ENCODE results near the gene NIT1. TPM values are rescaled to one million over a fixed set of nuclear protein-coding genes. Genes with fewer than 3 reads are reported as not detected.
A peak's percentile ranks its signal among the peaks of the same experiment; 100 is the strongest.

Gene NIT1
- total RNA-seq, 4 donors from 2014 or later = 30.4 to 61.9 (median 32.8) TPM

DNA sequence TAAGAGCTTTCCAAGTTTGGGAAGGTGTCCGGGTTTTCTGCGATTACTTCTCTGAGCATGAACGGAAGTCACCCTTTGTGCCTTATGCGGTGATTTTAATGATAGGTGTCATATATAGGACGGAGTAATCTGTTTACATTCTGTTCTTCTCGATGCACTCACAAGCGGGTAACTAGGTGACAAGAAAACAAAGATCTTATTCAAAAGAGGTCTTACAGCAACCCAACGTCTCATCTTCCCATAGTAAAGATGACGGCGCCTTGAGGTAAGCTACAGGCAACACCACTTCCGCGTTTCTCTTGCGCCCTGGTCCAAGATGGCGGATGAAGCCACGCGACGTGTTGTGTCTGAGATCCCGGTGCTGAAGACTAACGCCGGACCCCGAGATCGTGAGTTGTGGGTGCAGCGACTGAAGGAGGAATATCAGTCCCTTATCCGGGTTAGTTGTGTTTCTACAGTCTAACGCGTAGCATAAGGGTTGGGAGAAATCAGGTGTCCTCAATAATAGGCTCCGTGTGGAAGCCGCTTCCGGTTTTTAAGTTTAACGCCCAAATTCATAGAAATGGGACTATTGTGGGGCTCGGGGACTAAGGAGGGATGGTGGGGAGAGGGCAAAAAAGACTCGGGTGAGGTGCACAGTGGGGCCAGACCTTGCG lies 35.9 kb downstream of the NIT1 start, which contains the start of gene UFC1:
Gene UFC1, plus strand, starts transcription at position 297 of the 656 bp plus-strand sequence. Its CDS starts 20 bp downstream, at position 317.
- TF ChIP-seq, protein P1, sequence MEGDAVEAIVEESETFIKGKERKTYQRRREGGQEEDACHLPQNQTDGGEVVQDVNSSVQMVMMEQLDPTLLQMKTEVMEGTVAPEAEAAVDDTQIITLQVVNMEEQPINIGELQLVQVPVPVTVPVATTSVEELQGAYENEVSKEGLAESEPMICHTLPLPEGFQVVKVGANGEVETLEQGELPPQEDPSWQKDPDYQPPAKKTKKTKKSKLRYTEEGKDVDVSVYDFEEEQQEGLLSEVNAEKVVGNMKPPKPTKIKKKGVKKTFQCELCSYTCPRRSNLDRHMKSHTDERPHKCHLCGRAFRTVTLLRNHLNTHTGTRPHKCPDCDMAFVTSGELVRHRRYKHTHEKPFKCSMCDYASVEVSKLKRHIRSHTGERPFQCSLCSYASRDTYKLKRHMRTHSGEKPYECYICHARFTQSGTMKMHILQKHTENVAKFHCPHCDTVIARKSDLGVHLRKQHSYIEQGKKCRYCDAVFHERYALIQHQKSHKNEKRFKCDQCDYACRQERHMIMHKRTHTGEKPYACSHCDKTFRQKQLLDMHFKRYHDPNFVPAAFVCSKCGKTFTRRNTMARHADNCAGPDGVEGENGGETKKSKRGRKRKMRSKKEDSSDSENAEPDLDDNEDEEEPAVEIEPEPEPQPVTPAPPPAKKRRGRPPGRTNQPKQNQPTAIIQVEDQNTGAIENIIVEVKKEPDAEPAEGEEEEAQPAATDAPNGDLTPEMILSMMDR (IDR thresholded peaks at IDR 0.05) = no peak
- TF ChIP-seq POLR2A (IDR thresholded peaks at IDR 0.05) (no peak), POLR2AphosphoS5 (IDR thresholded peaks at IDR 0.05) (peak; percentile 25), EP300 (IDR thresholded peaks at IDR 0.05) (no peak)
- Histone ChIP-seq H3K36me3 (peaks cover 0 to 21% of the 10 kb centered on the region in 2 donors), H3K4me1 (peaks cover 0 to 27% (median 11%) of the 10 kb centered on the region in 3 donors), H3K4me3 (peak within 1 kb of the TSS; percentile 69 to 78), H3K9me3 (no peaks in the 10 kb centered on the region), H3K27ac (peak within 1 kb of the TSS; percentile 88 to 92 (median 90)), H3K27me3 (no peaks in the 10 kb centered on the region)
- peak; percentile 91 for ATAC-seq
- WGBS, 2 donors (ENCODE audit: low coverage in 1 of 2) = 0 to 2% methylated on average over 21 to 30 of the region's 33 CpGs

DNA sequence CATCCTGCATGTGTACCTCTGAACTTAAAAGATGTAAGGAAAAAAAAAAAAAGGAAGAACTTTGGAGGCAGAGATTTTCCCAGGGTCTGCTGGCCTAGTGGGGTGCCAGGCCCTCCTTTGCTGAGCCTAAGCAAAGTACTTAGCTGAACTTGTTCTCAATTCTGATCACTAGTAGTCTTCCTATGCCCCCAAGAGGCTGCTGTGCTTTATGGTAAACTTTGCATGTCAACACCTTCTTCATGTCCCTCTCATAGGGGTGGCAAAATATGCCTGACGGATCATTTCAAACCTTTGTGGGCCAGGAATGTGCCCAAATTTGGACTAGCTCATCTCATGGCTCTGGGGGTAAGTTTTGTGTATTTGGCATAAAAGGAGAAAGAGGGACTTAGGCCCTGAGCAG lies 40.0 kb downstream of the NIT1 start:
- TF ChIP-seq EP300 (IDR thresholded peaks at IDR 0.05) = no peak
- no peak for TF ChIP-seq POLR2A (IDR thresholded peaks at IDR 0.05)
- TF ChIP-seq, protein P1 (IDR thresholded peaks at IDR 0.05) = no peak
- TF ChIP-seq POLR2AphosphoS5 (IDR thresholded peaks at IDR 0.05) = no peak
- Histone ChIP-seq H3K9me3 (no peaks in the 10 kb centered on the region), H3K27ac (no peak overlapping the region), H3K36me3 (peaks cover 0 to 43% of the 10 kb centered on the region in 2 donors), H3K4me1 (peaks cover 7 to 62% (median 30%) of the 10 kb centered on the region in 3 donors), H3K27me3 (no peaks in the 10 kb centered on the region), H3K4me3 (no peak overlapping the region)
- ATAC-seq = no peak
- WGBS, 2 donors (ENCODE audit: low coverage in 1 of 2) = 100% methylated on average over 1 of the region's 1 CpG

DNA sequence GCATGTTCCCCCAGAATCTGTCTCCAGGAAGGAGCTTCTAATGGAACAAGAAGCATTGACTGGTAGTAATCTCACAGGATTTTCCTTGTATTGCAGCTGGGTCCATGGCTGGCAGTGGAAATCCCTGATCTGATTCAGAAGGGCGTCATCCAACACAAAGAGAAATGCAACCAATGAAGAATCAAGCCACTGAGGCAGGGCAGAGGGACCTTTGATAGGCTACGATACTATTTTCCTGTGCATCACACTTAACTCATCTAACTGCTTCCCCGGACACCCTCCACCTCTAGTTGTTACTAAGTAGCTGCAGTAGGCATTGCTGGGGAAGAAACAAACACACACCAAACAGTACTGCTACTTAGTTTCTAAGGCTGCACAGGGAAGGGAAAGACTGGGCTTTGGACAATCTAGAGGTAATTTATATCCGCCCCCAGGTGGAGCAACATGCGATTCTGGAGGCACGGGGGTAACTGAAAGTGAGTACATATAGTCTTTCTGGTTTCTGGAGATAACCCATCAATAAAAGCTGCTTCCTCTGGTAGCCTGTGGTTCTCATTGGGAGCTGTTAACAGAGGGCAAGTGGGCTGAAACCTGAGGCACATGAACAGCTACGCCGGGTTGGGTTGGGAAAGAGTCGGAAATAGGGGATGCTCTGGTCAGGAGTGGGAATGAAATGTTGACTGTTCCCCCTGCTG lies 40.6 kb downstream of the NIT1 start:
- no peak for ATAC-seq
- Histone ChIP-seq H3K4me1 (peaks cover 7 to 63% (median 30%) of the 10 kb centered on the region in 3 donors), H3K36me3 (peaks cover 0 to 49% of the 10 kb centered on the region in 2 donors), H3K4me3 (peak overlapping the region in 1 of 2 donors; percentile 98), H3K27ac (peak overlapping the region in 3 of 4 donors; percentile 92 to 94 (median 94)), H3K9me3 (no peaks in the 10 kb centered on the region), H3K27me3 (no peaks in the 10 kb centered on the region)
- WGBS, 2 donors (ENCODE audit: low coverage in 1 of 2) = 67 to 76% methylated on average over 7 to 9 of the region's 9 CpGs
- TF ChIP-seq EP300 (IDR thresholded peaks at IDR 0.05) = no peak
- TF ChIP-seq POLR2A (IDR thresholded peaks at IDR 0.05) = no peak
- TF ChIP-seq, protein P1 (IDR thresholded peaks at IDR 0.05) = no peak
- TF ChIP-seq POLR2AphosphoS5 (IDR thresholded peaks at IDR 0.05) = no peak

DNA sequence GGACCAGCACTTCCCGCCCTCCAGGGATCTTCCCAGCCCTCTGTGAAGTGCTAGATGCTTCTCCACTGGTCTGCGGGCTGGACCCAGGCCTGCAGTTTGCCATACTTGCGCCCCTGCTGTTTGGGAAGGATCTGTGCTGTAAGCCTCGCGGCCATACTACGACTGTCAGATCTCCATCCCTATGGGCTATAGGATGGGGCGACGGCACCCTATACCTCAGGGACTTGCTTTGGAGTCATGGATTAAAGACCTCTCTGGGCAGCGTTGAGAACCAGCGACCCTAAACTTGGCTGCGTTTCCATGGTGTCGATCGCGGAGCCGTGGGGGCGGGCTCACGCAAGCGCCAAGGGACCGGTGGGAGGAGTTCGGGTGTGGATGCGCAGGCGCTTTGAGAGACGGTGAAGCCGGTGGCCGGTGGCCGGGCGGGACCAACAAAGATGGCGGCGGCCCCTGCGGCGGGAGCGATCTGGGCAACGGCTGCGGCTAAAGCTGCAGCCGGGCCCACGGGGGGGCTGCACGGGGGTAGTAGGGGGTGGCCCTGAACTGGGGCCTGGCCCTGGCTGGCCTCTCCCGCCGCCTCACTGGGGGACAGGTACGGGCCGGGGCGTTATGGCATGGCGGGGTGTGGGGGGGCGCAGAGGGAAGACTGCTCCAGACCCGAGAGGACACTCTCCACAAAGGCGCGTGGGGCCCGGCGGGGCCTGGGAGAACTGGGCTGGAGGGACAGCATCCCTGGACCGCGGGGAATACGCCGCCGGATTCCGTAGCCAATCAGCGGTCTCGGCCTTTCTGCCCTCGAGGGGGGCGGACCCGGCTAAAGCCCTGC lies 41.4 kb downstream of the NIT1 start, which contains the start of gene USP21:
Gene USP21, plus strand, starts transcription at position 414 of the 826 bp plus-strand sequence. CDS start 1,141 bp downstream, outside the sequence.
- ATAC-seq = peak; percentile 95
- Histone ChIP-seq H3K36me3 (peaks cover 0 to 58% of the 10 kb centered on the region in 2 donors), H3K27me3 (no peaks in the 10 kb centered on the region), H3K4me1 (peaks cover 7 to 61% (median 30%) of the 10 kb centered on the region in 3 donors), H3K27ac (peak within 1 kb of the TSS; percentile 82 to 94 (median 93)), H3K9me3 (no peaks in the 10 kb centered on the region), H3K4me3 (peak within 1 kb of the TSS; percentile 95 to 98)
- WGBS, 2 donors (ENCODE audit: low coverage in 1 of 2) = 0% methylated on average over 1 to 10 of the region's 60 CpGs
- no peak for TF ChIP-seq EP300 (IDR thresholded peaks at IDR 0.05)
- TF ChIP-seq, protein P1 (IDR thresholded peaks at IDR 0.05) = peak in 3 of 4 experiments; percentile 1 to 46 (median 31)
- peak; percentile 61 for TF ChIP-seq POLR2AphosphoS5 (IDR thresholded peaks at IDR 0.05)
- TF ChIP-seq POLR2A (IDR thresholded peaks at IDR 0.05) = peak; percentile 52 to 53

Measured in gastroesophageal sphincter (tissue), 4 donors.